Transverse colon (tissue), 3 donors: ENCODE measurements around the gene ANO3.

Experiments
- EP300 ChIP-seq: sonication (generic); formaldehyde crosslinking; IDR thresholded peaks from one replicate; pipeline ENCODE4 v1.6.1; 2017; ENCODE audit warnings: antibody characterized with exemption, low read depth
- POLR2A ChIP-seq: fragments of 450-650 bp; IDR thresholded peaks from one replicate; pipeline ENCODE4 v1.6.1; 2016; ENCODE audit warnings: antibody characterized with exemption, mild to moderate bottlenecking, moderate library complexity
- TF ChIP-seq, protein P1 (sequence below), 5 experiments: fragments of 200-600 bp in 3 of 5; fragments of 450-650 bp in 2 of 5; sonication (generic) in 3 of 5; IDR thresholded peaks; 1 replicate in 2 of 5; 2 replicates in 3 of 5; pipeline ENCODE4 v1.5.1; 2016 to 2017; ENCODE audit warnings: antibody characterized with exemption in 5 of 5, inconsistent platforms in 3 of 5, mild to moderate bottlenecking in 2 of 5, moderate library complexity in 1 of 5

GRCh38 chr11:26493616-26494015, 161.7 kb downstream of the ANO3 start:
- TF ChIP-seq EP300 = no peak
- TF ChIP-seq, protein P1, sequence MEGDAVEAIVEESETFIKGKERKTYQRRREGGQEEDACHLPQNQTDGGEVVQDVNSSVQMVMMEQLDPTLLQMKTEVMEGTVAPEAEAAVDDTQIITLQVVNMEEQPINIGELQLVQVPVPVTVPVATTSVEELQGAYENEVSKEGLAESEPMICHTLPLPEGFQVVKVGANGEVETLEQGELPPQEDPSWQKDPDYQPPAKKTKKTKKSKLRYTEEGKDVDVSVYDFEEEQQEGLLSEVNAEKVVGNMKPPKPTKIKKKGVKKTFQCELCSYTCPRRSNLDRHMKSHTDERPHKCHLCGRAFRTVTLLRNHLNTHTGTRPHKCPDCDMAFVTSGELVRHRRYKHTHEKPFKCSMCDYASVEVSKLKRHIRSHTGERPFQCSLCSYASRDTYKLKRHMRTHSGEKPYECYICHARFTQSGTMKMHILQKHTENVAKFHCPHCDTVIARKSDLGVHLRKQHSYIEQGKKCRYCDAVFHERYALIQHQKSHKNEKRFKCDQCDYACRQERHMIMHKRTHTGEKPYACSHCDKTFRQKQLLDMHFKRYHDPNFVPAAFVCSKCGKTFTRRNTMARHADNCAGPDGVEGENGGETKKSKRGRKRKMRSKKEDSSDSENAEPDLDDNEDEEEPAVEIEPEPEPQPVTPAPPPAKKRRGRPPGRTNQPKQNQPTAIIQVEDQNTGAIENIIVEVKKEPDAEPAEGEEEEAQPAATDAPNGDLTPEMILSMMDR (IDR thresholded peaks at IDR 0.05) = no peak
- TF ChIP-seq POLR2A = no peak
